HG03135 (cell line): ENCODE data around the gene FAM120A.
"Not testable (repeated sequence)": the region's sequence is repeated elsewhere in the genome, so short reads cannot be mapped to it uniquely, and the experiment has no call there.

ENCODE experiments used
- ATAC-seq: cut with Tn5 transposase; IDR thresholded peaks from one replicate; pipeline ENCODE4 v1.9.1; 2021; ENCODE audit warnings: mild to moderate bottlenecking, moderate library complexity; ENCODE audit not compliant: unreplicated experiment

The FAM120A gene, protein sequence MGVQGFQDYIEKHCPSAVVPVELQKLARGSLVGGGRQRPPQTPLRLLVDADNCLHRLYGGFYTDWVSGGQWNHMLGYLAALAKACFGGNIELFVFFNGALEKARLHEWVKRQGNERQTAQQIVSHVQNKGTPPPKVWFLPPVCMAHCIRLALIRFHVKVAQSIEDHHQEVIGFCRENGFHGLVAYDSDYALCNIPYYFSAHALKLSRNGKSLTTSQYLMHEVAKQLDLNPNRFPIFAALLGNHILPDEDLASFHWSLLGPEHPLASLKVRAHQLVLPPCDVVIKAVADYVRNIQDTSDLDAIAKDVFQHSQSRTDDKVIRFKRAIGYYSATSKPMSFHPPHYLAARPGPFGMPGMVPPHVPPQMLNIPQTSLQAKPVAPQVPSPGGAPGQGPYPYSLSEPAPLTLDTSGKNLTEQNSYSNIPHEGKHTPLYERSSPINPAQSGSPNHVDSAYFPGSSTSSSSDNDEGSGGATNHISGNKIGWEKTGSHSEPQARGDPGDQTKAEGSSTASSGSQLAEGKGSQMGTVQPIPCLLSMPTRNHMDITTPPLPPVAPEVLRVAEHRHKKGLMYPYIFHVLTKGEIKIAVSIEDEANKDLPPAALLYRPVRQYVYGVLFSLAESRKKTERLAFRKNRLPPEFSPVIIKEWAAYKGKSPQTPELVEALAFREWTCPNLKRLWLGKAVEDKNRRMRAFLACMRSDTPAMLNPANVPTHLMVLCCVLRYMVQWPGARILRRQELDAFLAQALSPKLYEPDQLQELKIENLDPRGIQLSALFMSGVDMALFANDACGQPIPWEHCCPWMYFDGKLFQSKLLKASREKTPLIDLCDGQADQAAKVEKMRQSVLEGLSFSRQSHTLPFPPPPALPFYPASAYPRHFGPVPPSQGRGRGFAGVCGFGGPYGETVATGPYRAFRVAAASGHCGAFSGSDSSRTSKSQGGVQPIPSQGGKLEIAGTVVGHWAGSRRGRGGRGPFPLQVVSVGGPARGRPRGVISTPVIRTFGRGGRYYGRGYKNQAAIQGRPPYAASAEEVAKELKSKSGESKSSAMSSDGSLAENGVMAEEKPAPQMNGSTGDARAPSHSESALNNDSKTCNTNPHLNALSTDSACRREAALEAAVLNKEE

DNA sequence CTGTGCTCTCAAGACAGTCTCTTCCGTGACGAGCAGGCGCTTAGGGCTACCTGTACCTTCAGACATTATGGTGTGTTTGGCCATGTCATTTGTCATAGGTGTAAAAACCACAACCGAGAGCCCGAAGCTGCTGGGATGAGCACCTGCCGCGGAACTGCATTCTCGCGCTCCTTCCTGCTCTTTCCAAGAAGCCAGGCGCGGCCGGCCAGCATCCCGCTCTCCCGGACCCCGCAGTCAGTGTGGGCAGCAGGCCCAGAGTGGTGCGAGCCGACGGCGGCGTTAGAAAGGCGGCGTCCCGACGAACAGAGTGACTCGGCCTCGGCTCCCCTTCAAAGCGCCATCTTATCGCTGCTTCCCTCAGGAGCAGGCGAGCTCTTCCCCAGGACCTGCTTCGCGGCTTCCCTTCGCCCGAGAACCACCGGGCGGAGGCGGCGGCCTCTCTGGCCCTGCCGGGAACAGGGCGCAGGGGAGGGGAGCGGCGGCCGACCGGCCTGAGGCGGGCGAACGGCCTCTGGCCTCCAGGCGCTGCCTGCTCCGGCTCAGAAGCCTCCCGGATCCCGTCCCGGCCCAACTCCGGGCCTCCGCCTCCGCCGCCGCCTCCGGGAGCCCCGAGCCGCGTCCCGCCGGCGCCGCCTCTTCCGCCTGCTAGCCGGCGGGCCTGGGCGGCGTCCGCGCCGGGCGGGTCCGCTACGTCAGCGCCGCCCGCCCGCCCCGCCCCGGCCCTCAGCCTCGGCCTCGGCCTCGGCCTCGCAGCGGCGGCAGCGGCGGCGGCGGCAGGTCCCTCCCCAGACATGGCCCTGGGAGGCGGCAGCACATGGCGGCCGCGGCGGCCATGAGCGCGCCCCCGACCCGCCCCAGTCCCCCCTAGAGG is at the start of gene FAM120A:
TSS of gene FAM120A (plus strand) at position 741 of the 871 bp plus-strand sequence. CDS start 231 bp downstream, outside the sequence.
- ATAC-seq = peak; percentile 54

DNA sequence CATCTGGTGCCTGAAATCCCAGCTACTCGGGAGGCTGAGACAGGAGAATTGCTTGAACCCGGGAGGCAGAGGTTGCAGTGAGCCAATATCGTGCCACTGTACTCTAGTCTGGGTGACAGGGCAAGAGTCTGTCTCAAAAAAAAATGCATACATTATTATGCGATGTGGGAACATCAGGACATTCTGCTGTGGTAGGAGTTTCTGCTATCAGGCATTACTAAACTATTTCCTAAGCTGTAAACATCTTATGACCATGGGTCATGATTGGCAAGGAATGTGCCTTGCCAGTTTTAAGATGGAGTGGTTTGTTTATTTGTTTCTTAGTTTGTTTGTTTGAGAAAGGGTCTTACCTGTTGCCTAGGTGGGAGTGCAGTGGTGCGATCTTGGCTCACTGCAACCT is 45.1 kb upstream of the FAM120A start:
- no peak for ATAC-seq

DNA sequence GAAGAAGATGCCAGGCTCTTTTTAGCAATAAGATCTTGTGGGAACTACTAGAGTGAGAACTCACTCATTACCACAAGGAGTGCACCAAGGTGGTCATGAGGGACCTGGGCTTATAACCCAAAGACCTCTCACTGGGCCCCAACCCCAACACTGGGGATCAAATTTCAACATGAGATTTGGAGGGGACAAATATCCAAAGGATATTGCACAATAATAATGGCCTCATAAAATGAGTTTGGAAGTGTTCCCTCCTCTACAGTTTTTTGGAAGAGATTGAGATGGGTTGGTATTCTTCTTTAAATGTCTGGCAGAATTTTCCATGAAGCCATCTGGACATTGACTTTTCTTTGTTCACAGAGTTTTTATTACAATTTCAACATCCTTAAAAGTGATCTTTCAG is 38.0 kb upstream of the FAM120A start:
- no peak for ATAC-seq

DNA sequence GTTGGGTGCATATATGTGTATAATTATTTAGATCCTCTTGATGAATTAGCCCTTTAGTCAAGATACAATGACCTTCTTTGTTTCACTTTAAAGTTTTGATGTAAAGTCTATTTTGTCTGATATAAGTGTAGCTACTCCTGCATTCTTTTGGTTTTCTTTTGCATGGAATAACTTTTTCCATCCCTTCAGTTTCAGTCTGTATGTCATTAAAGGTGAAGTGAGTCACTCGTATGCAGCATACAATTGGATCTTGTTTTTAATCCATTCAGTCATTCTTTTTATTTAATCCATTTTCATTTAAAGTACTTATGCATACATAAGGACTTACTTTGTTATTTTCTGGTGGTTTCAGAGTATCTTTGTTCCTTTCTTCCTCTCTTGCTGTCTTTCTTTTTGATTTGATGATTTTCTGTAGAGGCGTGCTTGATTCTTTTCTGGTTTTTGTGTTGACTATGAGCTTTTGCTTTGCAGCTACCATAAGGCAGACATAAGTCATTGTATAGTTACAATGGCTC is 36.3 kb upstream of the FAM120A start:
- no peak for ATAC-seq

DNA sequence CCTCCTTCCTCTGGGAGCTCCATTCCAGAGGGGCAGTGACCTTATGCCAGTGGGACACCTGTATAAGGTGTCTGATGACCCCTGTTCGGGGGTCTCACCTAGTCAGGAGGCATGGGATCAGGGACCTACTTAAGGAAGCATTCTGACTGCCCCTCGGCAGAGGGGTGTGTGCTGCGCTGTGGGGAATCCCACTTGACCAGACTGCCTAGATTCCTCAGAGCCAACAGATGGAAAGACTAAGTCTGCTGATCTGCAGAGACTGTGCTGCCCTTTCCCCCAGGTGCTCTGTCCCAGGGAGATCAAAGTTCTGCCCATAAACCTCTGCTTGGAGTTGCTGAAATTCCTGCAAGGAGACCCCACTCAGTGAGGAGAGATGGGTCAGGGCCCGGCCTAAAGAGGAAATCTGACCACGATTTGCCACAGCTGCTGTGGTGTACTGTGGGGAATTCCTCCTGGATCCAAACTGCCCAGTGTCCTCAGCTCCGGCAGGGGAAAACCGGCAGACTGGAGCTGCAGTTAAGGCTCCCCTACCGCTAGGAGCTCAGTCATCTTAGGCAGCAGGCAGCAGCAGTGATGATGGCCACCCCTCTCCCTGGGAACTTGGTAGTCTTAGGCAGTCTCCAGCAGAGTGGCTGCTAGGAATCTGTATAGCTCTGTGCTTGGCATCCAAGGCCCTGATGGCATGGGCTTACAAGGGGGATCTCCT is 34.8 kb upstream of the FAM120A start:
- ATAC-seq = no peak

DNA sequence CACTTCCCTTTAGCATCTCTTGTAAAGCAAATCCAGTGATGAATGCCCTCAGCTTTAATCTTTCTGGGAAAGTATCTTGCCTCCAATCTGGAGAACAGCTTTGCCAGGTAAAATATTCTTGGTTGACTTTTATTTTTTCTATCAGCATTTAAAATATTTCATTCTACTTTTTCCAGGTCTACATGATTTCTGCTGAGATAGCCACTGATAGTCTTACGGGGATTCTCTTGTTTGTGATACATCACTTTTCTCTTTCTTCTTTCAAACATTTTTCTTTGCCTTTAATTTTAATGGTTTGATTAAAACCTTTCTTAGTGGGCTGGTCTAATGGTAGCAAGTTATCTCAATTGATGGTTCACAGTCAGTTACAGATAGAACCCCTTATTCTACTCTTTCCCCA is 33.9 kb upstream of the FAM120A start:
- no peak for ATAC-seq

DNA sequence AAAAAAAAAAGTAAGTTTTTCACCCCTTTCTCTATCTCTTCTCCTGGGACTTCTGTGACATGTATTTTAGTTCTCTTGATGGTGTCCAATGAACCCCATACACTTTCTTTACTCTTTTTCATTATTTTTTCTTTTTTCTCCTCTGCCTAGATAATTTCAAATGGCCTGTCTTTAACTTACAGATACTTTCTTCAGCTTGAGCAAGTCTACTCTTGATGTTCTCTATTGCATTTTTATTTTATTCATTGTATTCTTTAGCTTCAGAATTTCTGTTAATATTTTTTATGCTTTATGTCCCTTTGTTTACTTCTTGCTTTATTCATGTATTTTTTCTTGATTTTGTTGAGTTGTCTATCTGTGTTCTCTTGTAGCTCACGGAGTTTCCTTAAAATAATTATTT is 32.5 kb upstream of the FAM120A start:
- no peak for ATAC-seq

DNA sequence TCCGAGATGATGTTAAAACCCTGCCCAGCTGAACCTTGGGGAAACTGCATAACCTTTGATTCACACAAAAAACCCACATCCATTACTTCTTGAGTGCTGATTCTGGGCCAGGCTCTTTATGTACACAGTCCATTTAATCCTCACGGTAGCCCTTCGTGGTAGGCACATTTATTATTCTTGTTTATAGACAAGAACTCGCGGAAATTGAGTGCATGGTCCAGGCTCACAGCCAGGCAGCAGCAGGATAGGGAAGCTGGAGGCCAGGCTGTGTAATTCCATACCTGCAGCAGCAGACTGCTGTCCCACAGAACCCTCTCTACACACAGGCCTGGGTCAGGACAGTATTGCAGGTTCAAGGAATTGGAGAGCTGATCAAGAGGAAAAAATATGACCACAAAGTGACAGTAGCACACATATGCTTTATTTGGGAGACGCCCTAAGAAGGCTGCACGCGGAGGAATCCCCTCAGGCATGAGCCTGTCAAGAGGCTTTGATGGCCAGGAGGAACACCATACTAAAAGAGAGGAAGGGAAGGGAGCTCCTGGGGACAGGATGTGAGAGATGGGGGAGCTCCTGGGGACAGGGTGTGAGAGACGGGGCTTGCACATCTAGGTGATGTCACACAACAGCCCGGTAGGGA is 28.4 kb upstream of the FAM120A start:
- ATAC-seq = no peak

DNA sequence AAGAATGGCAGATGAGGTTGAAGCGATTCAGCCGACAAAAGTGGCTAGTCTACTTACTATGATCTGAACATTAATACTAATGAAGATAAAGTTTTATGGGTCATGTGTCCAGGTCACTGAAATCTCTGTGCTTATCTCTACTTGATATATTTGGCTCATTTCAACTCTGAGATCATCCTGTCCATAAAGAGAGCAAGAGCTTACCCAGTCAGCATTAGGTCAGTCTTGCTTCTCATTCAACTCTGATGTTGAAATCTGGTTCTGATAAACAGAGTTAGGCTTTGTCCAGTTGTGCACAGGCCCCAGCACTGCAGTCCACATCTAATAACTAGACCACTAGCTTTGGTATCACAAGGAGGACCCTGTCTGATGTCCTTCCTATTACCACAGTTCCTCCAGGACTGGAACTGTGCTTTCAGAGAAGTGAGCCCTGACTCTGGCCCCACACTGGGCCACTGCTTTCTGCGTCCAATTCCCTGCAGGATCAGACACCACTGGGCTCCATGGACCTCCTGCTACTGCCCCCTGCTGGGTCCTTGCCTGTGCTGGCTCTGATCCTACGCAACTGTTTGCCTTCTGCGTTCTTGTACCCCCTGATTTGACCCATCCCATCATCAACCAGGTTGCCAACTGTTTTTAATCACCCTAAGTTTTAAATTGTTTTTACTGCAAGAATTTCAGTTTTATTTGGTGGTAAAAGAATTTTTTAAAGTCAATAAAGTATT is 23.7 kb upstream of the FAM120A start:
- no peak for ATAC-seq

DNA sequence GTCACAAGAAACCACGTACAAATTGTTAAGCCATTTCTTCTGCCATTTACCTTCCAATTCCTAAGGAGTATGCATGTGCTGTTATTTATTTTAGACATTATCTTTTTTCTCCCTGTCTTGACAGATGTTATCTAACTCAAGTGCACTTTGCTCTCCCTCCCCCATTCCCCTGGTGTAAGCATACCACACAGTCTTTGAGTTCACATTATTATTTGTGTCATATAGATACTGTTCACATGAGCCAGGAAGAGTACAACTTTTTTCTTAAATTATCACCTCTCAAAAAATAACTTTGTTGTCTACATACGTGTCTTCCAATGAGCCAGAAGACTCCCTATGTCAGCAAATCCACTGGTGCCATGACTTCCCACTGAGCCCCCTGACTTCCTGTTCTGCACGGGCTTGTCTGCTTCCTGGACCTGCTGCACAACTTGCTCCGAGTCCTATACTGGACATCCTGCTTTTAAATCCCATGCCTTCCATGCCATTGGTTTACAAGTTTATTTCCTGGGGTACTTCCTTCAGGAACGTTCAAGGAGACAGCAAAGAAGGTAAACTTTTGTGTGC is 19.9 kb upstream of the FAM120A start:
- no peak for ATAC-seq

DNA sequence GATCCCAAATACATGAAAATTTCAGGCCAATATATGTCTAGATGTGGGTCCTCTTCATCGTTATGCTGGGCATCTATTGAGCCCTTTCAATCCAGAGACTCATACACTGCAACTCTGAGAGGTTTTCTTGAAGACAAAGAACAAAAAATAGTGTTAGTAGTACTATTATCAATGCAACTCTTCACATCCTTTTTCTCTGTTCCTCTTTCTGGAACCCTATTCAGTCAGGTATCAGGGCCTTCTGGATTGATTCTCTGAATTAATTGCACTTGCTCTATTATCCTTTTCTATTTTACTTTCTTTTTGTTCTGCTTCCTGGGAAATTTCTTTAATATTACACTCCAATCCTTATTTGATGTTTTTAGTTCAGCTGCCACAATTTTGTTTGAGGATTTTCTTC is 18.5 kb upstream of the FAM120A start:
- no peak for ATAC-seq

DNA sequence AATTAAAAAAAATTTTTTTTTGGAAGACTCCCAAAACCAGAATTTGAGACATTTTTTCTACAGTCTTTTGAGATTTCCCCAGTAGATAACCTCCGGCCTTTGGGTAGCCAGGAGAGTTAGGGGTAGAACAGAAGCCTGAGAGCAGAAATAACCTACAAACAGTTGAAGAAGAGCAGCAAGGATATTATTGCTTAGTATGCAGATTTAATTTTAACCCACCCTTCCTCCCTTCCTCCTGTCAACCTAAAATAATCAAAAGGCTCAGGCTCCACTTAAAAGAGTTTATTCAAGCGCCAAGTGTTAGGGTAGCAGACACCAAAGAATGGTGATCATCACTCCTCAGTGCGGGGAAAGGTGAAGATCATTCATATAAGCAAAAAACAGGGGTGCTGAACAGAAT is 17.4 kb upstream of the FAM120A start:
- no peak for ATAC-seq

DNA sequence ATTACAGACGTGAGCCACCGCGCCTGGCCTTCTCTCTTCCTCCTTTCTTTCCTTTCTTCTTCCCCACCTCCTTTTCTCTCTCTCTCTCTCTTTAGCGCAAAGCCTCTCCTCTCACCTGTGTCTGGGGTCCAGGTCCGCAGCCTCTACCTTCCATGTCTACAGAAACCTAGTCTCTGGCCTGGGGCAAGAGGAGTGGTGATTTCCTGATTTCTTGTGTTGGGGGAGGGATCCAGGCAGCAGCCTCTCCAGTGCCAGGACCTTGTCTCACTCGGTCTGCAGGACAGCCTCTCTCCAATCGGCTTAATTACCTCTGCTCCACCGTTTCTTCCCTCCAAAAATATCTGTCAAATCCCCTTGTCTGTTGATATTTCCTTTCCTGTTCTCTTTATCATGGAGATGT is 16.1 kb upstream of the FAM120A start:
- ATAC-seq = no peak

DNA sequence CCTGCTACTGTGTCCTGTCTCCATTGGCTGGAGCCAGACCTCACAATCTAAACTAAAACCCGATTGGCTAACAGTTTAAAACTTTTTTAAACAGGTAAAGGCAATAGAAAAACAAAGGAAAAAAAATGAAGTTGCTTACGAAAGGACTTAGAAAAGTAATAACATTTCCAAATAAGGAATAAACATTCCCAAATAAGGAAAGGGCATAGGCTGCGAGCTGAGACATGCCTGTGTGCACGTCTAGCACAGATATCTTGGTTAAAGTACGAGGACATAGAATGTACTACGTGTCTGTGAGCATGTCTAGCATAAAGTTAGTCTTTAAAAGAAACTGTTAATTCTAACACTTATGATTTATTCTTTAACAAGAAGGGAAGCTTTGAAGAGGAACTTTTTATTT is 15.3 kb upstream of the FAM120A start:
- no peak for ATAC-seq

DNA sequence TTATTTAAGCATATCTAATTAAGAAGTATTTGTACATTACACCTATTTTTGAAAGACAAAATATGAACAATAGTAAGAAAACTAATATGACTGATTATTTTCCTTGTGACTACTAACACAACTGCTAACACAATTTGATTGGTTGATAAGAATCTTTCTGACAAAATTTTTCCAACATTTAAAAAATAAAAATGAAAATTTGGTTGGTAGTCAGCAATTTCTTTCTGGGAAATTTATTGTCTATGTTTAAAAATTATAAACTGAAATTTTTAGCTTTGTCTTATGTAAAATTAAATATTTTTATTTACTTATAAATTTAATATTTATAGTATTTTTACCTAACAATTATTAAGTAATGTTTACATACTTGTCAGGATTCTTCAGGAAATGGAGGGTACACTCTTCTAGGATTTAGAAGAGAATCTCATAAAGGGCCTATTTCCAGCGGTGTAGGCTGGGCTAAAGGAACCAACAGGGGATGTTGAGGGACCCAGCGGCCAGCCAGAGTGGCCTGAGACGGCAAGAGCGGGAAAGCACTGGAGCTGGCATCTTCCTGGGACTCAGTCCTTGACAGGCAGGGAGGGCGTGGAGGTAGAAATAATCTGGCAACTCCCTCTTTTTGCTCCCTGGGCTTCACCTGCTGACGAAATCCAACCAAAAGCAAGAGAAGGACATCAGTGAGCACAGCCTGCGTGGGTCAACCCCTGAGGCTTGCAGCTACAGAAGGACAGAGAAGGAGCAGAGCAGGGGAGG is 14.7 kb upstream of the FAM120A start:
- no peak for ATAC-seq

DNA sequence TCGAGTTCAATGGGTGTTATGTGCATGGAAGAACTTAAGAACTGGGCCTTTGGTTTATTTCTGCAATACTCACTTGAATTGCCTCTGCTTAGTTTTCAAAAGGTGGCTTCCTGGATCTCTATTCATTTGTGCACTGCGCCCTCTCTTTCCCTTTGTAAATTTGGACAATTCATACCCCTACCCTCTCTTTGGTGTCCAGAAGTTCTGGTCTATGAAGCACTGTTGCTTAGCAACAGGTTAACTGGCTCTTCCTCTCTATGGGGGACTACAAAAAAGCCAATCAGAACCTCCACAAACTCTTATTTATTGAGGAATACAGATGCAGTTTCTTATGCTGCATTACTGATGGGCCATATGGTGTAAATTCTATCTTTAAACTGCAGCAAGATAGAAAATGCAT is 13.5 kb upstream of the FAM120A start:
- ATAC-seq = no peak

DNA sequence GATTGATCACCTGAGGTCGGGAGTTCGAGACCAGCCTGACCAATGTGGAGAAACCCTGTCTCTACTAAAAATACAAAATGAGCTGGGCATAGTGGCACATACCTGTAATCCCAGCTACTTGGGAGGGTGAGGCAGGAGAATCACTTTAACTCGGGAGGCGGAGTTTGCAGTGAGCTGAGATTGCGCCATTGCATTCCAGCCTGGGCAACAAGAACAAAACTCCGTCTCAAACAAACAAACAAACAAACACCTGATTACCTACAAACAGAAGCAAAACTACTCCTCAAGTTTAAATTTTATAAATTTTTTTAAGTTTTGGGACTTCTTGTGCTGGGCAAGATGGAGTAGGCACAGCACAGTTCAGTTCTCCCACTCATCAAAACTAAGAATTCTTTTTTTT is 12.2 kb upstream of the FAM120A start:
- ATAC-seq = not testable (repeated sequence)
